Right lobe of liver (tissue), 4 donors: ENCODE results near the gene YARS1.

Experiments
- CTCF ChIP-seq, 4 donors: fragments of 200-600 bp in 3 of 4; fragments of 450-650 bp in 1 of 4; IDR thresholded peaks; one replicate each; pipeline versions ENCODE4 v1.5.1 to v1.8.0; 2016 to 2022; ENCODE audit warnings: antibody characterized with exemption in 4 of 4, mild to moderate bottlenecking in 2 of 4
- POLR2A ChIP-seq: fragments of 450-650 bp; IDR thresholded peaks from one replicate; pipeline ENCODE4 v1.6.1; 2017; ENCODE audit warnings: antibody characterized with exemption, mild to moderate bottlenecking
- donor health status: DM: no; HTN: no; CAD: no.
- donor health status: DM: no; HTN: no; CAD: no.
- donor health status: DM: no; HTN: yes; CAD: no.

GRCh38 chr1:32768110-32768850 is 48.9 kb downstream of the YARS1 start:
- TF ChIP-seq CTCF (IDR thresholded peaks at IDR 0.05) = no peak
- TF ChIP-seq POLR2A = no peak
